Transverse colon (tissue), 4 donors: Measurements from ENCODE around the gene SCLY.

Experiments
- EP300 ChIP-seq: sonication (generic); formaldehyde crosslinking; IDR thresholded peaks from one replicate; pipeline ENCODE4 v1.6.1; 2017; ENCODE audit warnings: antibody characterized with exemption, low read depth
- POLR2AphosphoS5 ChIP-seq, 3 donors: sonication (generic); formaldehyde crosslinking; IDR thresholded peaks; one replicate each; pipeline ENCODE4 v1.6.1; 2016; ENCODE audit warnings: antibody characterized with exemption in 3 of 3
- TF ChIP-seq, protein P1 (sequence below), 5 experiments: fragments of 200-600 bp in 3 of 5; fragments of 450-650 bp in 2 of 5; sonication (generic) in 3 of 5; IDR thresholded peaks; 1 replicate in 2 of 5; 2 replicates in 3 of 5; pipeline ENCODE4 v1.5.1; 2016 to 2017; ENCODE audit warnings: antibody characterized with exemption in 5 of 5, inconsistent platforms in 3 of 5, mild to moderate bottlenecking in 2 of 5, moderate library complexity in 1 of 5

DNA sequence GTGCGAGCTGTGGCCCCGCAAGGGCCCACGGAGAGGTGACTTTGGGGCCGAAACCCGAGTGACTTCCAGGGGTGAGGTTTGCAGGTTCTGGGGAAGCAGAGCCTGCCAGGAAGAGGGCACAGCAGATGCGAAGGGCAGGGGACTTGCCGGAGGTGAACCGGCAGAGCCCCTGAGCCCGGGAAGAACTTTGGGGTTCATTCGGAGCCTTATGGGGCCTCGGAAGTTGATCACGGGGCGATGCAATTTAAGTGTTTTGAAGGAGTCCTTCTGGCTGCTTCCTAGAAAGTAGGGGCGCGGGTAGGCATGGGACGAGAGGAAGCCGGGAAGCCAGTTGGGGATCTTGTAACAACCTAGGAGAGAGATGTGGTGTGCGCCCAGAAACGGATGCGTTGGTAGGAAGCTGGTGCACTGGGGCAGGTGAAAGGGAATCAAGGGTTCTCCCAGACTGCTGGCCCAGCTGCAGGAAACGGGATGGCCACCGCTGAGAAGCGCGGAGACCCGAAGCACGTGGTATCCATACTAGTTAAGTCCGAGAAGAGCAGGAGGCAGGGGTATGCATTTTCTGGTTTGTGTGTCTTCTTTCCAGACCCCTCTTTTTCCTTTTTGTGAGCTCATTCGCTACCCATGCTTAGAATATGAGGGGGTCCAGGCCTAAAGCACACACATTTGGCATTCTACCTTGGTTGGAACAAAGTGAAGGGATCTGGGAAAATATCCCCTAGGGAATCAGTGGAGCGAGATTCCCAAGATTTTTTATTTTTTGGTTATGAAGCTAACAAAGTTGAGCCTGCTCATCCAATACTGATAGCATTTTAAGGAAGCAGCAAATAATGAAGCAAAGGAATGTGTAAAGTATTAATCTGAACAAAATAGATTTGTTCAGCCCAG is 758 bp downstream of the SCLY start:
- TF ChIP-seq, protein P1, sequence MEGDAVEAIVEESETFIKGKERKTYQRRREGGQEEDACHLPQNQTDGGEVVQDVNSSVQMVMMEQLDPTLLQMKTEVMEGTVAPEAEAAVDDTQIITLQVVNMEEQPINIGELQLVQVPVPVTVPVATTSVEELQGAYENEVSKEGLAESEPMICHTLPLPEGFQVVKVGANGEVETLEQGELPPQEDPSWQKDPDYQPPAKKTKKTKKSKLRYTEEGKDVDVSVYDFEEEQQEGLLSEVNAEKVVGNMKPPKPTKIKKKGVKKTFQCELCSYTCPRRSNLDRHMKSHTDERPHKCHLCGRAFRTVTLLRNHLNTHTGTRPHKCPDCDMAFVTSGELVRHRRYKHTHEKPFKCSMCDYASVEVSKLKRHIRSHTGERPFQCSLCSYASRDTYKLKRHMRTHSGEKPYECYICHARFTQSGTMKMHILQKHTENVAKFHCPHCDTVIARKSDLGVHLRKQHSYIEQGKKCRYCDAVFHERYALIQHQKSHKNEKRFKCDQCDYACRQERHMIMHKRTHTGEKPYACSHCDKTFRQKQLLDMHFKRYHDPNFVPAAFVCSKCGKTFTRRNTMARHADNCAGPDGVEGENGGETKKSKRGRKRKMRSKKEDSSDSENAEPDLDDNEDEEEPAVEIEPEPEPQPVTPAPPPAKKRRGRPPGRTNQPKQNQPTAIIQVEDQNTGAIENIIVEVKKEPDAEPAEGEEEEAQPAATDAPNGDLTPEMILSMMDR (IDR thresholded peaks at IDR 0.05) = no peak
- TF ChIP-seq POLR2AphosphoS5 (IDR thresholded peaks at IDR 0.05) (no peak), EP300 (no peak)
